ENCODE measurements around the gene RNF213. TPM values are rescaled to one million over a fixed set of nuclear protein-coding genes. Genes with fewer than 3 reads are reported as not detected.
A peak's percentile ranks its signal among the peaks of the same experiment; 100 is the strongest.

RNF213 gene
- total RNA-seq: 10 to 100 TPM; 21.9 to 94.7 (median 37.8) TPM
- 10 to 100 TPM; 27.3 to 69.1 TPM for polyA plus RNA-seq

DNA sequence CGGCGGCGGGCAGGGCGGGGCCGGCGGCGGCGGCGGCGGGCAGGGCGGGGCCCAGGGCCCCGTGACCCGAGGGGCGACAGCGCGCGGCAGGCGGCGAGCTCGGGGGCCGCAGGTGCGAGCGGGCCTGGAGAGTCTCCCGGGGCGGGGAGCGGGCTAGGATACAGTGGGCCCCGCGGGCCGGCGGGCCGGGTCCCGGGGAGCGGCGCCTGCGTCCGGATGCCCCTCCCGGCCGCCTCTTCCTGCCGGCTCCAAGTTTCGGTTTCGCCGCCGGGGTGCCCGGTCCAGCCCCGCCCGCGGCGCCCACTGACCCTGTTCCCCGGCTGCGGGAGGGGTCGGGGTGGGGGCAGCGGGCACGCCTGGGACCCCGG is at the start of gene RNF213:
TSS of gene RNF213 (plus strand) at position 62 of the 368 bp plus-strand sequence. CDS start 2,830 bp downstream, outside the sequence.
- peak; percentile 56 to 85 (median 68) for DNase-seq
- H3K4me3 ChIP-seq: peak within 1 kb of the TSS; percentile 88 to 99 (median 92)
- H3K27ac ChIP-seq: peak within 1 kb of the TSS; percentile 84 to 99 (median 93)
- intact Hi-C loops (cut with DNase I): no loop called here
- ATAC-seq: peak; percentile 25 to 60 (median 44)
- FAIRE-seq: no peak
- no peaks in the 10 kb centered on the region for H3K27me3 ChIP-seq
- WGBS, 2 donors: 0 to 2% methylated on average over 18 to 51 of the region's 54 CpGs
- TF ChIP-seq, protein P1, sequence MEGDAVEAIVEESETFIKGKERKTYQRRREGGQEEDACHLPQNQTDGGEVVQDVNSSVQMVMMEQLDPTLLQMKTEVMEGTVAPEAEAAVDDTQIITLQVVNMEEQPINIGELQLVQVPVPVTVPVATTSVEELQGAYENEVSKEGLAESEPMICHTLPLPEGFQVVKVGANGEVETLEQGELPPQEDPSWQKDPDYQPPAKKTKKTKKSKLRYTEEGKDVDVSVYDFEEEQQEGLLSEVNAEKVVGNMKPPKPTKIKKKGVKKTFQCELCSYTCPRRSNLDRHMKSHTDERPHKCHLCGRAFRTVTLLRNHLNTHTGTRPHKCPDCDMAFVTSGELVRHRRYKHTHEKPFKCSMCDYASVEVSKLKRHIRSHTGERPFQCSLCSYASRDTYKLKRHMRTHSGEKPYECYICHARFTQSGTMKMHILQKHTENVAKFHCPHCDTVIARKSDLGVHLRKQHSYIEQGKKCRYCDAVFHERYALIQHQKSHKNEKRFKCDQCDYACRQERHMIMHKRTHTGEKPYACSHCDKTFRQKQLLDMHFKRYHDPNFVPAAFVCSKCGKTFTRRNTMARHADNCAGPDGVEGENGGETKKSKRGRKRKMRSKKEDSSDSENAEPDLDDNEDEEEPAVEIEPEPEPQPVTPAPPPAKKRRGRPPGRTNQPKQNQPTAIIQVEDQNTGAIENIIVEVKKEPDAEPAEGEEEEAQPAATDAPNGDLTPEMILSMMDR (IDR thresholded peaks at IDR 0.05): no peak
- H3K36me3 ChIP-seq: no peaks in the 10 kb centered on the region
- H3K9me3 ChIP-seq: no peaks in the 10 kb centered on the region
- peaks cover 0 to 21% (median 12%) of the 10 kb centered on the region in 3 donors for H3K4me1 ChIP-seq

DNA sequence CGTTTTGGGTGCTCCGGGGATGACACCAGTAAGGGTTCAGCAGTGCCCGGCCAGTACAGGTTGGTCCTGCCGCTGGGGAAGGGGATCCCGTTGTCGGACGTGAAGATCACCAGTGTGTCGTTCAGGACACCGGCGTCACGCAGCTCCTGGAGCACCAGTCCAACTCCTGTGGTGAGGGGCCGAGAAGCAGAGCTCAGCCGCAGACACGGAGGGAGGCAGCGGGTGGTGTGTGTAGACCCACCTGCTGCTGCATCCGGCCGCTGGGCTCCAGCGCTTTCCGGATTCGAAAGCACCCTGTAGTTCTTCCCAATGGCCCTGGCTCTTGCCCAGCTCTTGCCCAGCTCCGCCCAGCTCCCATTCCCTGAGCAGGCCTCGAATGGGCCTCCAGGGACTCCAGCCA is 48.5 kb upstream of the RNF213 start:
- DNase-seq (peak in 2 of 6 donors; percentile 24 to 69), ATAC-seq (no peak), FAIRE-seq (no peak)
- Histone ChIP-seq H3K4me3 (no peak overlapping the region), H3K27me3 (no peaks in the 10 kb centered on the region), H3K9me3 (no peaks in the 10 kb centered on the region), H3K36me3 (peaks cover 0 to 25% (median 10%) of the 10 kb centered on the region in 3 donors), H3K4me1 (no peaks in the 10 kb centered on the region), H3K27ac (no peak overlapping the region)
- TF ChIP-seq, protein P1 (IDR thresholded peaks at IDR 0.05): no peak
- 89 to 94% methylated on average over 21 to 22 of the region's 22 CpGs for WGBS, 2 donors
- intact Hi-C loops (cut with DNase I): no loop called here

DNA sequence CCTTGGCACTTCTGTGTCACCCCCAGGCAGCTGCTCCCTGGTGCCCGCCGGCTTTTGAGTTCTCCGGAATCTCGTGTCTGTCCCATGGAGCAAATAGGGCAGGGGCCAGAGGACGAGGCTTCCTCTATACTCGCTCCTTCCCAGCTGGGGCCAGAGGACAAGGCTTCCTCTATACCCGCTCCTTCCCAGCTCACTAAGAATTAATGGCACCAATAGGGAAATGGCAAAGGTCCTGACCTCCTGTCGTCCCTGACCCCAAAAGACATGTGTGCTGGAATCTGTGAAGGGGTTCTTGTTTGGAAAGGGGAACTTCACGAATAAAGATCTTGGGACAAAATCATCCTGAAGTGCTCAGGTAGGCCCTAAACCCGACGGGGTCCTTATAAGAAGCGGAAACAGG is 48.1 kb upstream of the RNF213 start:
- ATAC-seq (no peak), FAIRE-seq (no peak), DNase-seq (peak in 1 of 6 donors; percentile 0)
- Histone ChIP-seq H3K9me3 (no peaks in the 10 kb centered on the region), H3K27ac (no peak overlapping the region), H3K4me3 (no peak overlapping the region), H3K27me3 (no peaks in the 10 kb centered on the region), H3K4me1 (no peaks in the 10 kb centered on the region), H3K36me3 (peaks cover 0 to 25% (median 10%) of the 10 kb centered on the region in 3 donors)
- intact Hi-C loops (cut with DNase I): no loop called here
- TF ChIP-seq, protein P1 (IDR thresholded peaks at IDR 0.05): no peak
- WGBS, 2 donors: 88 to 92% methylated on average over 12 of the region's 12 CpGs

- Histone ChIP-seq H3K9me3 (no peaks in the 10 kb centered on the region), H3K4me1 (no peaks in the 10 kb centered on the region), H3K4me3 (no peak overlapping the region), H3K27me3 (no peaks in the 10 kb centered on the region), H3K36me3 (peaks cover 0 to 25% (median 10%) of the 10 kb centered on the region in 3 donors), H3K27ac (no peak overlapping the region)
- 90 to 91% methylated on average over 19 of the region's 19 CpGs for WGBS, 2 donors
- intact Hi-C loops (cut with DNase I): no loop called here
- TF ChIP-seq, protein P1 (IDR thresholded peaks at IDR 0.05): no peak
- DNase-seq: peak in 2 of 6 donors; percentile 1 to 7
- peak in 1 of 4 donors; percentile 48 for ATAC-seq
- FAIRE-seq: no peak
Observed at GRCh38 chr17:80212962-80213642, 47.5 kb upstream of the RNF213 start.

DNA sequence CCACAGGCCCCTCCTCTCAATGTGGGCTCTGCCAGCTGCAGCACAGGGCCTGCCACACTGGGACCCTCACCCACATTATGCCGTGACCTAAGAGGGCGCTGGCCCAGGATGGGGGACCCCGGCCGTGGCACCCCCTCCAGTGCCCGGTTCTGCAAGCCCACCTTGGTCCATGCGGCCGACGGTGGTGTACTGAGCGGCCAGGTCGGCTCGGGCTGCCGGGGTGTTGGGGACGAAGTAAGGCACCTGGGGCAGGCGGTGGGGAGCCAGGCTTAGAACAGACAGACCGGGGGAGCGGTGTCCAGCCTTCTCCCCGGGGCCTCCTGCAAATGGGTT is 47.0 kb upstream of the RNF213 start:
- Histone ChIP-seq H3K9me3 (no peaks in the 10 kb centered on the region), H3K27me3 (no peaks in the 10 kb centered on the region), H3K27ac (no peak overlapping the region), H3K36me3 (peaks cover 0 to 25% (median 10%) of the 10 kb centered on the region in 3 donors), H3K4me3 (no peak overlapping the region), H3K4me1 (no peaks in the 10 kb centered on the region)
- WGBS, 2 donors: 95 to 96% methylated on average over 17 of the region's 17 CpGs
- FAIRE-seq (no peak), ATAC-seq (no peak), DNase-seq (no peak)
- TF ChIP-seq, protein P1 (IDR thresholded peaks at IDR 0.05): no peak
- intact Hi-C loops (cut with DNase I): no loop called here
